HFFc6 (cell line): Measurements from ENCODE around the gene AFTPH. TPM values are rescaled to one million over a fixed set of nuclear protein-coding genes. Genes with fewer than 3 reads are reported as not detected.
A peak's percentile ranks its signal among the peaks of the same experiment; 100 is the strongest.

Source experiments
- DNase-seq: peaks from one replicate; pipeline ENCODE4 v3.0.0-alpha.2; 2018
- H3K27ac Mint-ChIP-seq: 2 replicates; pipeline ENCODE4 v1.8.0; 2020; ENCODE audit warnings: mild to moderate bottlenecking, mixed read lengths
- H3K27me3 Mint-ChIP-seq: 2 replicates; pipeline ENCODE4 v1.8.0; 2021; ENCODE audit warnings: mild to moderate bottlenecking, moderate library complexity, mixed read lengths; ENCODE audit not compliant: insufficient read depth
- H3K36me3 Mint-ChIP-seq: 2 replicates; pipeline ENCODE4 v1.8.0; 2021; ENCODE audit warnings: low read depth, mixed read lengths
- H3K4me1 Mint-ChIP-seq: 2 replicates; pipeline ENCODE4 v1.8.0; 2020; ENCODE audit warnings: low read depth, mixed read lengths
- H3K4me3 Mint-ChIP-seq: 2 replicates; pipeline ENCODE4 v1.8.0; 2020; ENCODE audit warnings: mild to moderate bottlenecking, moderate library complexity, mixed read lengths
- H3K9me3 Mint-ChIP-seq: 2 replicates; pipeline ENCODE4 v1.8.0; 2020; ENCODE audit warnings: mild to moderate bottlenecking, mixed read lengths
- total RNA-seq, 6 experiments: library from RNA; stranded (reverse); fragmentation: NEBNext Ultra II Directional; extraction: Animal tissue kit (Norgen Biotek cat#: 25700); gene quantifications; 2 replicates in 1 of 6; 3 replicates in 5 of 6; pipeline ENCODE4 v1.2.3, GENCODE V29; 2021
- TF ChIP-seq, protein P1 (sequence below): fragments of 200-600 bp; sonication (generic); IDR thresholded peaks from 2 replicates; pipeline ENCODE4 v1.5.0; 2021; ENCODE audit warnings: antibody characterized with exemption, mild to moderate bottlenecking

AFTPH gene
- total RNA-seq, 6 experiments from 2014 or later: 17.2 to 25.3 (median 19.3) TPM

DNA sequence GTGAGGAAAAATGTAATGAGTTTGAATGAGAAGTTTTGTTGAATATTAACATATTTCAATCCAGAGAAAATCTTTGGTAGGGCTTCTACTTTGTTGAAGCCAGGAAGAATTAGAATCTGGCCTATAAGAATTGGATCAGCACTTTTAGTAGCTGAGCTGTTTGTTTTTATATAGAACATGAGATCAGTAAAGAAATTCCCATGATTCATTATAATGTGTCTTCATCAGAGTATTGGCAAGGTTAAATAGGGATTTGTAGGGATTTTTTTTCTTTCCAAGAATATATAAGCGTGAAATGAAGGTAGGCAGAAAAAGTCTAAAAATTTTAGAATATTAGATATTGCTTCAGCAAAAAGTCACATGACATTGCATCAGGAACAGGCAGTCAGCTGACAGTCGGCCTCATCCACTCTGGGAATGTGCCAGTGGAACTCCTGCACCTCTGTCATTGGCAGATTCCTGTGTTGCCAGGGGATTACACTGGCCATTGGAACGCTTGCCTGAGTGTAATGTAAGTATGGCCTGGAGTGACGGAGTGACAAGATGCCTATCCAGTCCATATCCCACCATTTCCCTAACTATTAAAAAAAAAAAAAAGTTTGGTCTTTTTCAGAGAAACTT lies 69.0 kb downstream of the AFTPH start:
- peaks cover 16% of the 10 kb centered on the region for H3K36me3 Mint-ChIP-seq
- no peak overlapping the region for H3K4me3 Mint-ChIP-seq
- no peak for DNase-seq
- TF ChIP-seq, protein P1, sequence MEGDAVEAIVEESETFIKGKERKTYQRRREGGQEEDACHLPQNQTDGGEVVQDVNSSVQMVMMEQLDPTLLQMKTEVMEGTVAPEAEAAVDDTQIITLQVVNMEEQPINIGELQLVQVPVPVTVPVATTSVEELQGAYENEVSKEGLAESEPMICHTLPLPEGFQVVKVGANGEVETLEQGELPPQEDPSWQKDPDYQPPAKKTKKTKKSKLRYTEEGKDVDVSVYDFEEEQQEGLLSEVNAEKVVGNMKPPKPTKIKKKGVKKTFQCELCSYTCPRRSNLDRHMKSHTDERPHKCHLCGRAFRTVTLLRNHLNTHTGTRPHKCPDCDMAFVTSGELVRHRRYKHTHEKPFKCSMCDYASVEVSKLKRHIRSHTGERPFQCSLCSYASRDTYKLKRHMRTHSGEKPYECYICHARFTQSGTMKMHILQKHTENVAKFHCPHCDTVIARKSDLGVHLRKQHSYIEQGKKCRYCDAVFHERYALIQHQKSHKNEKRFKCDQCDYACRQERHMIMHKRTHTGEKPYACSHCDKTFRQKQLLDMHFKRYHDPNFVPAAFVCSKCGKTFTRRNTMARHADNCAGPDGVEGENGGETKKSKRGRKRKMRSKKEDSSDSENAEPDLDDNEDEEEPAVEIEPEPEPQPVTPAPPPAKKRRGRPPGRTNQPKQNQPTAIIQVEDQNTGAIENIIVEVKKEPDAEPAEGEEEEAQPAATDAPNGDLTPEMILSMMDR: no peak
- H3K9me3 Mint-ChIP-seq: no peaks in the 10 kb centered on the region
- H3K27me3 Mint-ChIP-seq: peaks cover 5% of the 10 kb centered on the region
- peaks cover 42% of the 10 kb centered on the region for H3K4me1 Mint-ChIP-seq
- H3K27ac Mint-ChIP-seq: no peak overlapping the region

DNA sequence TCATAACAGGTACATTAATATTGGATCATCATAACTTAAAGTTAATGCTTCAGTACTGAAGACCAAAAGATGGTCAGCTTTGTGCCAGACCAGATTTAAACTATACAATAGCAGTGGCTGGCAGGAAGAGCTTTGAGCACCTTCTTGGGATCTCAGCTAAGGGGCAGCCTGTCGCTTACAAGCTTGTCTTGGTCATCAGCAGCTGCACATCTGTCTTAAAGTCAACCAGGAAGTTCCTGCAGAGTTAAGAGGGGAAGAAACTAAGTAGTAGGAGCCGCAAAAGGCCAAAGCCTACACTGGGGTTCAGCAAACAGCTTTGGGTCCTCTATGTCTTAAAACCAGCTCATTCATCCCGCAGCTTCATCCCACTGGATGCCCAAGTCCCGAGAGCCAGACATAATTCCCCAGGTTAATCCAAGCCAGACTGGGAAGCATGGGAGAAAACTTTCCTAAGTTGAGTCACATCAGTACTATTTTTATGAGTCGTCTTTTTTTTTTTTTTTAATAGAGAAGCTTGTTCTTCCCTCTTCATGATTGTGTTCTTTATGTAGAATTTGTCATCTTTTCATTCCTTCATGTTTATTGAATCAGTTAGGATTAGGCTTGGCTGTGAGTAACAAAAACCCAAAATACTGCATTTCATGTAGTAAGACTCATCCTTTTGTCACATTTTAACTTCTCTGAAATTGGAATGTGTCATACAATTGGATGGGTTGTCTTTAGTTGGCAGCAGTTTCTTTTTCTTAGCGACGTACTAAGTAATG lies 70.3 kb downstream of the AFTPH start:
- TF ChIP-seq, protein P1: no peak
- Mint-ChIP-seq H3K36me3 (peaks cover 16% of the 10 kb centered on the region), H3K27ac (peak overlapping the region; percentile 50), H3K27me3 (peaks cover 15% of the 10 kb centered on the region), H3K9me3 (no peaks in the 10 kb centered on the region), H3K4me3 (peak overlapping the region; percentile 21), H3K4me1 (peaks cover 45% of the 10 kb centered on the region)
- peak; percentile 80 for DNase-seq

DNA sequence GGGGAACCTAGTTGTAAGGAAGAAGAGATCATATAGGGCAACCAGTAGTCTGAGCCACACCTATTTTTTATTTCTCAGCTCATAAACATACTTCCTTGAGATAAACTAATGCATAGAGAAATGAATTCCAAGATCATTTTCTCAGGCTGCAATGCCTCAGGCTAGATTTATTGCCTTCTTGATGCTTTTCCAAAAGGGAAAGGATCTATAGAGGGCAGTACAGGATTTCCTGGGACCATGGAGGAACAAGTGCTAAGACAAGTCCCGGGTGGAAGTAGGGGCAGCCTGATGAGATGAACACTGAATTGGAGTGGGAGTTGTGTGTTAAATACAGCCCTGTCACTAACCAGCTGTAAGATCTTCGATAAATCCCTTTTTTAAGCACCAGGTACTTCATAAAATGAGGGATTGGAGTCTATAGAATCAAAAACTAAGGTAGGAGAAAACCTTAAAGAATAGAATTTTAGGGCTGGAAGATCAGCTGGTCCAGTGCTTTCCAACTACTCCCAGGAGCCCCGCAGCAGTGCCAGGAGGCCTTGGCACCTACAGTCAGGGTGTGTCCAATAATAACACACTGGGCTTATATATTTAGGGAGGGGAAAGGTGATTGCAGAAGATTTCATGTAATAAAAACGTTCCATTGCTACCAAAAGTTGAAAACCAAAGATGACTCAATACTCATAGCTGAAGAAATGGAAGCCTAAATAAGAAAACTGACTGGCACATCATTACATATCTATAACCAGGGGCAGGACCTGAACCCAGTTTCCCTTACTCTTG lies 71.5 kb downstream of the AFTPH start:
- Mint-ChIP-seq H3K9me3 (no peaks in the 10 kb centered on the region), H3K36me3 (peaks cover 16% of the 10 kb centered on the region), H3K4me1 (peaks cover 52% of the 10 kb centered on the region), H3K4me3 (no peak overlapping the region), H3K27ac (peak overlapping the region; percentile 50; the same call in 1 of the 2 replicates), H3K27me3 (peaks cover 19% of the 10 kb centered on the region)
- peak; percentile 23 for DNase-seq
- TF ChIP-seq, protein P1: peak; percentile 46; the same call in 1 of the 2 replicates

DNA sequence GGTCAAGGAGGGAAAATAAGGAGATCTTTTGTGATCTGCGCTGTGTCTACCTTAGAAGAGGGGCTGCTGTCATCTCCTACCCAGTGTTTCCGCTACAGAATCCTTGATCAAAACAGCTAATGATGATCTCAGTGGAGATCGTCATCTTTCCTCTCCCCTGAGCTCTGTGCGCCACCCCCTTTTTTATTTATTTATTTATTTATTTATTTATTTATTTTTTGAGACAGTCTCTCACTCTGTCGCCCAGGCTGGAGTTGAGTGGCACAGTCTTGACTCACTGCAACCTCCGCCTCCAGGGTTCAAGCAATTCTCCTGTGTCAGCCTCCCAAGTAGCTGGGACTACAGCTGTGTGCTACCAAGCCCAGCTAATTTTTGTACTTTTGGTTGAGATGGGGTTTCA lies 74.1 kb downstream of the AFTPH start:
- TF ChIP-seq, protein P1: no peak
- H3K4me1 Mint-ChIP-seq: peaks cover 43% of the 10 kb centered on the region
- no peaks in the 10 kb centered on the region for H3K36me3 Mint-ChIP-seq
- no peaks in the 10 kb centered on the region for H3K9me3 Mint-ChIP-seq
- H3K27ac Mint-ChIP-seq: no peak overlapping the region
- no peak for DNase-seq
- no peak overlapping the region for H3K4me3 Mint-ChIP-seq
- peaks cover 30% of the 10 kb centered on the region for H3K27me3 Mint-ChIP-seq

DNA sequence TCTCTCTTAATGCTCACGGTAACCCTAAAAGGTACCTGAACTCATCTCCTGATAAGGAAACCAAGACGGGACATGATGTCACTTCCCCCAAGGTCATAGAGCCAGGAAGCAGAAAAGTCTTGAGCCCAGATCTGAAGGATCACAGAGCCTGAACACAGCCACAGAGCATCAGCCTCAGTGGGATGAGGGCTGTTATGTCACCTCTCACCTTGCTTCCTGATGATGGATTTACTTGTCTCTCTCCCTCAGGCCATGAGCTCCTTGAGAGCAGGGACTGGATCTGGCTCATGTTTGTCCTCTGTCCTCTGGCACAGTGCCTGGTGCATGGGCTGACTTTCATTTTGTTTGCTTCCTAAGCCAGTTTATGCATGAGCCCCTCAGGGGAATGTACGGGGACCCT lies 75.3 kb downstream of the AFTPH start:
- TF ChIP-seq, protein P1: no peak
- H3K4me1 Mint-ChIP-seq: peaks cover 31% of the 10 kb centered on the region
- H3K9me3 Mint-ChIP-seq: peaks cover 10% of the 10 kb centered on the region
- no peak overlapping the region for H3K27ac Mint-ChIP-seq
- H3K36me3 Mint-ChIP-seq: peaks cover 10% of the 10 kb centered on the region
- DNase-seq: no peak
- peaks cover 30% of the 10 kb centered on the region for H3K27me3 Mint-ChIP-seq
- H3K4me3 Mint-ChIP-seq: peak overlapping the region; percentile 24; the same call in 1 of the 2 replicates
